GM12878 (cell line): ENCODE results near the gene BCAR3. TPM values are rescaled to one million over a fixed set of nuclear protein-coding genes. Genes with fewer than 3 reads are reported as not detected.

Experiments used
- ATAC-seq: fragments of 200-7000 bp; cut with Tn5 transposase; 3 replicates; pipeline ENCODE4 v1.9.1; 2020; ENCODE audit warnings: mild to moderate bottlenecking, moderate library complexity
- BruUV-seq: library from RNA; stranded (reverse); fragments of 400-500 nt; replicated peaks from 2 replicates; lab custom pipeline; 2021; lab: Mats Ljungman, UMichigan
- CTCF ChIA-PET: fragments of 300-600 bp; sonication (Branson Sonifier 250); formaldehyde crosslinking; extraction: SDS; loops from one replicate; lab custom pipeline; 2021; ENCODE audit warnings: inconsistent platforms; lab: Yijun Ruan, JAX
- POLR2A ChIA-PET: fragments of 350-600 bp; formaldehyde crosslinking; extraction: SDS; loops from one replicate; lab custom pipeline; 2021; ENCODE audit warnings: inconsistent platforms; lab: Charles Lee
- RAD21 ChIA-PET: fragments of 300-600 bp; sonication (Branson Sonifier 250); formaldehyde crosslinking; loops from one replicate; lab custom pipeline; 2023; ENCODE audit warnings: antibody characterized with exemption; ENCODE audit not compliant: unreplicated experiment; lab: Charles Lee
- SMC1A ChIA-PET: fragments of 300-600 bp; sonication (Branson Sonifier 250); formaldehyde crosslinking; loops from one replicate; lab custom pipeline; 2023; ENCODE audit not compliant: unreplicated experiment, uncharacterized antibody; lab: Charles Lee
- DNase-seq: peaks from one replicate; pipeline ENCODE4 v3.0.0-alpha.2; 2011; ENCODE audit warnings: low read depth, low spot score
- FAIRE-seq: peaks from 3 replicates; lab custom pipeline; 2011; peaks lifted over from hg19 to GRCh38; lab: Jason Lieb, UNC
- H2AFZ ChIP-seq: 2 replicates; pipeline ENCODE4 v1.6.0; 2011; ENCODE audit warnings: low read depth, low read length, control low read depth; ENCODE audit not compliant: control insufficient read depth
- H3K27ac ChIP-seq: 2 replicates; pipeline ENCODE4 v1.5.1; 2011; ENCODE audit warnings: control low read depth; ENCODE audit not compliant: control insufficient read depth, insufficient read depth
- H3K27me3 ChIP-seq, 2 experiments: replicated peaks in 1 of 2; 2 replicates each; pipeline versions ENCODE4 v1.6.0 to v1.6.1; 2011; ENCODE audit warnings: low read length in 1 of 2; ENCODE audit not compliant: control insufficient read depth in 2 of 2, insufficient read depth in 2 of 2
- H3K36me3 ChIP-seq, 2 experiments: 2 replicates each; pipeline ENCODE4 v1.5.1; 2011; ENCODE audit warnings: low read length in 1 of 2; ENCODE audit not compliant: control insufficient read depth in 2 of 2, insufficient read depth in 2 of 2
- H3K4me1 ChIP-seq: 2 replicates; pipeline ENCODE4 v1.6.1; 2011; ENCODE audit warnings: mild to moderate bottlenecking, low read length, moderate library complexity, mixed read lengths; ENCODE audit not compliant: control insufficient read depth, insufficient read depth
- H3K4me2 ChIP-seq: 2 replicates; pipeline ENCODE4 v1.6.0; 2011; ENCODE audit warnings: control low read depth; ENCODE audit not compliant: control insufficient read depth, insufficient read depth
- H3K4me3 ChIP-seq: fragments of 200-600 bp; sonication (generic); 2 replicates; pipeline ENCODE4 v1.5.1; 2016
- H3K79me2 ChIP-seq: 2 replicates; pipeline ENCODE4 v1.6.0; 2011; ENCODE audit warnings: low read length; ENCODE audit not compliant: control insufficient read depth, insufficient read depth
- H3K9ac ChIP-seq: 2 replicates; pipeline ENCODE4 v1.8.0; 2011; ENCODE audit warnings: low read length, control low read depth, mixed read lengths; ENCODE audit not compliant: control insufficient read depth, insufficient read depth
- H3K9me3 ChIP-seq: replicated peaks from 3 replicates; pipeline ENCODE4 v1.5.1; 2011; ENCODE audit warnings: mild to moderate bottlenecking, low read length; ENCODE audit not compliant: control insufficient read depth, insufficient read depth
- H4K20me1 ChIP-seq: 2 replicates; pipeline ENCODE4 v1.6.0; 2011; ENCODE audit not compliant: control insufficient read depth, insufficient read depth
- BCL11A ChIP-seq: IDR thresholded peaks from 2 replicates; pipeline ENCODE4 v1.6.1; 2011; ENCODE audit warnings: low read depth, low read length
- ETV6 ChIP-seq, 2 experiments: fragments of 450-650 bp in 1 of 2; IDR thresholded peaks in 1 of 2; conservative IDR thresholded peaks in 1 of 2; 2 replicates each; pipeline ENCODE4 v1.6.1; 2014; ENCODE audit warnings: antibody characterized with exemption in 1 of 2, borderline replicate concordance in 1 of 2, low read depth in 1 of 2, mild to moderate bottlenecking in 1 of 2, moderate library complexity in 1 of 2
- IKZF2 ChIP-seq, 2 experiments: fragments of 450-650 bp; IDR thresholded peaks; 2 replicates each; pipeline ENCODE4 v1.6.1; 2017; ENCODE audit warnings: mild to moderate bottlenecking in 2 of 2, moderate library complexity in 2 of 2
- MEF2B ChIP-seq: fragments of 450-650 bp; IDR thresholded peaks from 2 replicates; pipeline ENCODE4 v1.6.1; 2018; ENCODE audit warnings: mild to moderate bottlenecking, moderate library complexity; ENCODE audit not compliant: partially characterized antibody, poor library complexity, severe bottlenecking
- MTA3 ChIP-seq: IDR thresholded peaks from 2 replicates; pipeline ENCODE4 v1.6.1; 2012; ENCODE audit warnings: low read length, inconsistent platforms, borderline replicate concordance
- MYC ChIP-seq: IDR thresholded peaks from 2 replicates; pipeline ENCODE4 v1.6.1; 2011; ENCODE audit warnings: mild to moderate bottlenecking, low read length, moderate library complexity, inconsistent platforms; ENCODE audit not compliant: insufficient read depth, insufficient replicate concordance, insufficient read length, severe bottlenecking
- NFXL1 ChIP-seq: fragments of 450-650 bp; IDR thresholded peaks from 2 replicates; pipeline ENCODE4 v1.6.1; 2017; ENCODE audit warnings: antibody characterized with exemption, mild to moderate bottlenecking, borderline replicate concordance
- RAD21 ChIP-seq: IDR thresholded peaks from 2 replicates; pipeline ENCODE4 v1.6.1; 2011; ENCODE audit warnings: mild to moderate bottlenecking, low read depth, low read length, moderate library complexity; ENCODE audit not compliant: insufficient read depth
- SIN3A ChIP-seq: IDR thresholded peaks from 2 replicates; pipeline ENCODE4 v1.6.1; 2012; ENCODE audit warnings: low read depth, low read length, improper control_type of control experiment
- SREBF1 ChIP-seq: IDR thresholded peaks from 2 replicates; pipeline ENCODE4 v1.6.1; 2012; ENCODE audit warnings: mild to moderate bottlenecking, low read length
- TCF12 ChIP-seq: IDR thresholded peaks from 2 replicates; pipeline ENCODE4 v1.6.1; 2011; ENCODE audit warnings: low read depth, mild to moderate bottlenecking, low read length
- YBX1 ChIP-seq: fragments of 450-650 bp; IDR thresholded peaks from 2 replicates; pipeline ENCODE4 v1.6.1; 2016; ENCODE audit warnings: antibody characterized with exemption
- ZNF384 ChIP-seq: IDR thresholded peaks from 2 replicates; pipeline ENCODE4 v1.6.1; 2012; ENCODE audit warnings: low read depth, mild to moderate bottlenecking, low read length, improper control_type of control experiment, borderline replicate concordance
- WGBS: methylation state at CpG from one replicate; pipeline ENCODE4 v1.1.6; 2016; ENCODE audit warnings: low lambda C conversion rate; ENCODE audit not compliant: insufficient replicate concordance, insufficient coverage; ENCODE audit errors: missing lambda C conversion rate; 5-methylcytosine and 5-hydroxymethylcytosine counted together
- in situ Hi-C: fragments of 300-500 bp; cut with MboI; formaldehyde crosslinking; loops from 9 replicates; pipeline ENCODE4 v1.14.3; 2018; ENCODE audit warnings: mixed read lengths
- intact Hi-C: fragments of 100-400 bp; cut with micrococcal nuclease; formaldehyde crosslinking; loops from one replicate; pipeline ENCODE4 v1.14.2; 2022; ENCODE audit not compliant: unreplicated experiment
- polyA plus RNA-seq, 11 experiments: library from polyadenylated mRNA; depleted of rRNA in 4 of 11; unstranded in 6 of 11; stranded (reverse) in 5 of 11; fragments of >200 nt; fragmentation: Nextera tagmentation in 4 of 11; fragmentation: Illumina TruSeq in 1 of 11; extraction: Ambion mirVana in 4 of 11; extraction: Trizol in 1 of 11; gene quantifications; 1 replicate in 1 of 11; 2 replicates in 10 of 11; pipeline versions ENCODE4 v1.2.1 to v1.2.3, GENCODE V29; 2011 to 2016; ENCODE audit warnings: inconsistent platforms in 2 of 11, missing spikeins in 2 of 11, low read depth in 1 of 11
- total RNA-seq, 4 experiments: library from RNA; depleted of rRNA in 3 of 4; stranded (reverse); fragments of >200 nt in 3 of 4; fragmentation: Illumina TruSeq in 1 of 4; extraction: Trizol in 1 of 4; gene quantifications; 2 replicates each; pipeline versions ENCODE4 v1.2.1 to v1.2.3, GENCODE V29; 2013 to 2021
- TF ChIP-seq, protein P1 (sequence below): fragments of 450-650 bp; formaldehyde crosslinking; IDR thresholded peaks from 2 replicates; pipeline ENCODE4 v1.4.0; 2020; ENCODE audit warnings: mild to moderate bottlenecking, moderate library complexity
- TF ChIP-seq, protein P2 (sequence below): IDR thresholded peaks from 2 replicates; pipeline ENCODE4 v1.6.1; 2012; ENCODE audit warnings: low read depth, low read length, improper control_type of control experiment
- TF ChIP-seq, protein P3 (sequence below): IDR thresholded peaks from 2 replicates; pipeline ENCODE4 v1.6.1; 2011; ENCODE audit warnings: borderline replicate concordance, low read depth, mild to moderate bottlenecking, moderate library complexity, low read length; ENCODE audit not compliant: insufficient read depth, poor library complexity, severe bottlenecking

The BCAR3 gene
- total and polyA plus RNA-seq, 10 of the 15 experiments (the other 5 are each of a cell fraction or from before 2014, with no cell fraction given): 1.3 to 6.6 (median 1.8) TPM

DNA sequence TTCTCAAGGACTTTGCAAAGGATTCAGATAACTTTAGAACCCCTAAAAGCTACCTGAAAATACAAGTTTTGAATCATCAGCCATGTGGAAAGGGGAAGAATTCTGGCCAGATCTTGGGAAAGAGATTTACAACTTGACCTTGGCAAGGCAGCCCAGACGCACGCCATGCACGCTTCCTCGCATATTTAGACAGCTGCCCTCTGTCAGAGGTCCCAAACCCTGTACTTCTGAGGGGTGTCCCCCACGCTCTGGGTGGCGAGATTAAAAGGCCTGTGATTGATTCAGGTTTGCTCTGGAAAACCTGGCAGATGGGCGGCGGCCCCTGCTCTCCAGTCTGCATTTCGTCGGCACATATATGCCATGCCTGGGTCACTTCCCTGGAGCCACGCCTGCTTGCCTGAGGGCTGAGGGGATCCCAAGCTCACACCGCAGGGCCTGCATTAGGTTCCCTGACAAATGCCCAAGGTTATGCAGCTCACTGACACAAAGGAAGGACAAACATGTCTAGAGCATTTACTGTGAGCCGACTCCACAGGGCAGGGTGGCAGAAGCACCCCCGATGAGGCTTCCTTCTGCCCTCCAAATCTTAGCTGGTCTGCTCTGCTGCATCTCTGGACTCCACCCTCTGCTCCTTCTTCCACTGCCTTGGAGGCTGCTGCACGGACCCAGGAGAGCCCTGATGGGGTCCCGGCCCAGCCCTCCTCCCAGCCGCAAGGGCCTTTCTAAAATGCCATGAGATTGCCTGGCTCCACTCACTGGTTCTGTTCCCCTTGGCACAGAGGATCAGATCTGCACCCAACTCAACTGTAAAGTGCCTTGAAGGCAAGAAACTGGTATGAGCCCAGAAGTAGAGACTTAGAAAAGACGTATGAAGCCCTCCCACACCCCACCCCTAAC, 103.9 kb downstream of the BCAR3 start (continued):
- TF ChIP-seq, protein P1, sequence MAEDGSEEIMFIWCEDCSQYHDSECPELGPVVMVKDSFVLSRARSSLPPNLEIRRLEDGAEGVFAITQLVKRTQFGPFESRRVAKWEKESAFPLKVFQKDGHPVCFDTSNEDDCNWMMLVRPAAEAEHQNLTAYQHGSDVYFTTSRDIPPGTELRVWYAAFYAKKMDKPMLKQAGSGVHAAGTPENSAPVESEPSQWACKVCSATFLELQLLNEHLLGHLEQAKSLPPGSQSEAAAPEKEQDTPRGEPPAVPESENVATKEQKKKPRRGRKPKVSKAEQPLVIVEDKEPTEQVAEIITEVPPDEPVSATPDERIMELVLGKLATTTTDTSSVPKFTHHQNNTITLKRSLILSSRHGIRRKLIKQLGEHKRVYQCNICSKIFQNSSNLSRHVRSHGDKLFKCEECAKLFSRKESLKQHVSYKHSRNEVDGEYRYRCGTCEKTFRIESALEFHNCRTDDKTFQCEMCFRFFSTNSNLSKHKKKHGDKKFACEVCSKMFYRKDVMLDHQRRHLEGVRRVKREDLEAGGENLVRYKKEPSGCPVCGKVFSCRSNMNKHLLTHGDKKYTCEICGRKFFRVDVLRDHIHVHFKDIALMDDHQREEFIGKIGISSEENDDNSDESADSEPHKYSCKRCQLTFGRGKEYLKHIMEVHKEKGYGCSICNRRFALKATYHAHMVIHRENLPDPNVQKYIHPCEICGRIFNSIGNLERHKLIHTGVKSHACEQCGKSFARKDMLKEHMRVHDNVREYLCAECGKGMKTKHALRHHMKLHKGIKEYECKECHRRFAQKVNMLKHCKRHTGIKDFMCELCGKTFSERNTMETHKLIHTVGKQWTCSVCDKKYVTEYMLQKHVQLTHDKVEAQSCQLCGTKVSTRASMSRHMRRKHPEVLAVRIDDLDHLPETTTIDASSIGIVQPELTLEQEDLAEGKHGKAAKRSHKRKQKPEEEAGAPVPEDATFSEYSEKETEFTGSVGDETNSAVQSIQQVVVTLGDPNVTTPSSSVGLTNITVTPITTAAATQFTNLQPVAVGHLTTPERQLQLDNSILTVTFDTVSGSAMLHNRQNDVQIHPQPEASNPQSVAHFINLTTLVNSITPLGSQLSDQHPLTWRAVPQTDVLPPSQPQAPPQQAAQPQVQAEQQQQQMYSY: no peak
- TF ChIP-seq, all 136 proteins: peak for 0

DNA sequence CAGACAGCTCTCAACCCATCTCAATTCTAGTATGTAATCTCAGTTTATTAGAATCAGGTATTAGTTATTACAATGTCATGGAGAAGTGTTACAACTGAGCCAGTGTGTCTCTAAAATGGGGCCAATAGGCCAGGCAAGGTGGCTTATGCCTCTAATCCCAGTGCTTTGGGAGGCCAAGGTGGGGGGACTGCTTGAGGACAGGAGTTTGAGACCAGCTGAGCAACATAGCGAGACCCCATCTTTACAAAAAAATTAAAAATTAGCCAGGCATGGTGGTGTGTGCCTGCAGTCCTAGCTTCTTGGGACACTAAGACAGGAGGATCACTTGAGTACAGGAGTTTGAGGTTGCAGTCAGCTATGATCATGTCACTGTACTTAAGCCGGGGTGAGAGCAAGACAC, 104.9 kb downstream of the BCAR3 start:
- H4K20me1 ChIP-seq: no peaks in the 10 kb centered on the region
- intact Hi-C loops (no loop called here), in situ Hi-C loops (no loop called here)
- ATAC-seq: no peak
- FAIRE-seq: no peak
- DNase-seq: no peak
- H3K4me2 ChIP-seq: no peak overlapping the region
- no peak overlapping the region for H3K9ac ChIP-seq
- H3K79me2 ChIP-seq: no peaks in the 10 kb centered on the region
- H3K27ac ChIP-seq: no peak overlapping the region
- no peaks in the 10 kb centered on the region; a peak in 1 of 4 replicates for H3K36me3 ChIP-seq
- BruUV-seq: no TSS peak
- 85% methylated on average over 2 of the region's 2 CpGs for WGBS
- H3K9me3 ChIP-seq: no peaks in the 10 kb centered on the region
- no peak overlapping the region for H2AFZ ChIP-seq
- no peaks in the 10 kb centered on the region for H3K4me1 ChIP-seq
- no peaks in the 10 kb centered on the region; a peak in 1 of 4 replicates for H3K27me3 ChIP-seq
- no peak overlapping the region for H3K4me3 ChIP-seq
- POLR2A ChIA-PET: no interaction called here
- SMC1A ChIA-PET: interaction anchor here (1.3 kb wide), 1 partner anchor 38 kb away, joined by 3 read pairs; no protein-coding TSS in a partner anchor
- RAD21 ChIA-PET: interaction anchor here (1.0 kb wide), 1 partner anchor 269 kb away, joined by 3 read pairs; no protein-coding TSS in a partner anchor
- CTCF ChIA-PET: interaction anchor here (0.6 to 0.8 kb wide), 2 partner anchors 52 to 238 kb away, joined by 3 read pairs; no protein-coding TSS in a partner anchor
- no peak for TF ChIP-seq BCL11A
- no peak for TF ChIP-seq ETV6 (conservative IDR thresholded peaks at IDR 0.05 in 1 of 2, IDR thresholded peaks at IDR 0.05 in 1 of 2; ENCODE audit: borderline replicate concordance in 1 of 2, low read depth in 1 of 2)
- TF ChIP-seq, protein P2, sequence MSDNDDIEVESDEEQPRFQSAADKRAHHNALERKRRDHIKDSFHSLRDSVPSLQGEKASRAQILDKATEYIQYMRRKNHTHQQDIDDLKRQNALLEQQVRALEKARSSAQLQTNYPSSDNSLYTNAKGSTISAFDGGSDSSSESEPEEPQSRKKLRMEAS: no peak
- TF ChIP-seq TCF12: no peak
- TF ChIP-seq SIN3A: no peak
- TF ChIP-seq NFXL1: no peak
- no peak for TF ChIP-seq MTA3
- TF ChIP-seq MYC: no peak
- TF ChIP-seq MEF2B: no peak
- no peak for TF ChIP-seq IKZF2 (IDR thresholded peaks at IDR 0.05)
- TF ChIP-seq SREBF1: no peak
- TF ChIP-seq, protein P3, sequence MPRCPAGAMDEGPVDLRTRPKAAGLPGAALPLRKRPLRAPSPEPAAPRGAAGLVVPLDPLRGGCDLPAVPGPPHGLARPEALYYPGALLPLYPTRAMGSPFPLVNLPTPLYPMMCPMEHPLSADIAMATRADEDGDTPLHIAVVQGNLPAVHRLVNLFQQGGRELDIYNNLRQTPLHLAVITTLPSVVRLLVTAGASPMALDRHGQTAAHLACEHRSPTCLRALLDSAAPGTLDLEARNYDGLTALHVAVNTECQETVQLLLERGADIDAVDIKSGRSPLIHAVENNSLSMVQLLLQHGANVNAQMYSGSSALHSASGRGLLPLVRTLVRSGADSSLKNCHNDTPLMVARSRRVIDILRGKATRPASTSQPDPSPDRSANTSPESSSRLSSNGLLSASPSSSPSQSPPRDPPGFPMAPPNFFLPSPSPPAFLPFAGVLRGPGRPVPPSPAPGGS: no peak
- TF ChIP-seq ZNF384: no peak
- no peak for TF ChIP-seq YBX1
- no peak for TF ChIP-seq RAD21
